Mesothelial cell of epicardium (in vitro differentiated cells): ENCODE results near the gene ASCL3. TPM values are rescaled to one million over a fixed set of nuclear protein-coding genes. Genes with fewer than 3 reads are reported as not detected.
"Not testable (repeated sequence)": the region's sequence is repeated elsewhere in the genome, so short reads cannot be mapped to it uniquely, and the experiment has no call there.

Experiments
- DNase-seq, 2 experiments: peaks; one replicate each; pipeline ENCODE4 v3.0.0; 2021; ENCODE audit warnings: low spot score in 2 of 2; ENCODE audit not compliant: unreplicated experiment in 2 of 2
- H3K27ac Mint-ChIP-seq: 2 replicates; pipeline ENCODE4 v1.8.0; 2021; ENCODE audit warnings: mixed read lengths
- H3K27me3 Mint-ChIP-seq: 2 replicates; pipeline ENCODE4 v1.8.0; 2021; ENCODE audit warnings: low read depth, mixed read lengths
- H3K36me3 Mint-ChIP-seq: 2 replicates; pipeline ENCODE4 v1.8.0; 2021; ENCODE audit warnings: mixed read lengths
- H3K4me1 Mint-ChIP-seq: 2 replicates; pipeline ENCODE4 v1.8.0; 2021; ENCODE audit warnings: mixed read lengths
- H3K4me3 Mint-ChIP-seq: 2 replicates; pipeline ENCODE4 v1.8.0; 2021; ENCODE audit warnings: mild to moderate bottlenecking, moderate library complexity, mixed read lengths
- H3K9me3 Mint-ChIP-seq: 2 replicates; pipeline ENCODE4 v1.8.0; 2021; ENCODE audit warnings: mixed read lengths
- total RNA-seq: library from RNA; stranded (reverse); gene quantifications from 3 replicates; pipeline ENCODE4 v1.2.1, GENCODE V29; 2021
- TF ChIP-seq, protein P1 (sequence below): fragments of 200-600 bp; sonication (generic); IDR thresholded peaks from one replicate; pipeline ENCODE4 v1.5.0; 2021; ENCODE audit warnings: antibody characterized with exemption; ENCODE audit not compliant: unreplicated experiment

ASCL3 gene
- total RNA-seq, 1 donor from 2014 or later: not detected

DNA sequence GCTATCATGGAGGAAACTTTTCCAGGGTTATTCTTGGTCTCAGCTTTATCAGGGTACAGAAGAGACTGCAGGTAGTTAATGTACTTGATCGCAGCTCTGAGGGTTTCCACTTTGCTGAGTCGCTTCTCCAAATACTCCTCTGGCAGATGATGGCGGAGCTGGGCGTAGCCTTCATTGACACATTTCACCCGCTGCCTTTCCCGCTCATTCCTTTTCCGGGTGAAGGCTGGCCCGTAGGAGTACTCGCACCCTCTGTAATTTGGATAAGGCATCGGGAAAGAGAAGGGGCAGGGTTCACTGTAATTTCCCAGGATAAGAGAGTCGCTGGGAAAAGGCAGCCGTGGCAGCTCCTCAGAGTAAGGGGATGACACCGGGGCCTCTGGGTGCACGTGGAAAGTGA lies 5.2 kb downstream of the ASCL3 start:
- H3K27ac Mint-ChIP-seq: no peak overlapping the region
- no peaks in the 10 kb centered on the region for H3K9me3 Mint-ChIP-seq
- peaks cover 18% of the 10 kb centered on the region for H3K4me1 Mint-ChIP-seq
- TF ChIP-seq, protein P1, sequence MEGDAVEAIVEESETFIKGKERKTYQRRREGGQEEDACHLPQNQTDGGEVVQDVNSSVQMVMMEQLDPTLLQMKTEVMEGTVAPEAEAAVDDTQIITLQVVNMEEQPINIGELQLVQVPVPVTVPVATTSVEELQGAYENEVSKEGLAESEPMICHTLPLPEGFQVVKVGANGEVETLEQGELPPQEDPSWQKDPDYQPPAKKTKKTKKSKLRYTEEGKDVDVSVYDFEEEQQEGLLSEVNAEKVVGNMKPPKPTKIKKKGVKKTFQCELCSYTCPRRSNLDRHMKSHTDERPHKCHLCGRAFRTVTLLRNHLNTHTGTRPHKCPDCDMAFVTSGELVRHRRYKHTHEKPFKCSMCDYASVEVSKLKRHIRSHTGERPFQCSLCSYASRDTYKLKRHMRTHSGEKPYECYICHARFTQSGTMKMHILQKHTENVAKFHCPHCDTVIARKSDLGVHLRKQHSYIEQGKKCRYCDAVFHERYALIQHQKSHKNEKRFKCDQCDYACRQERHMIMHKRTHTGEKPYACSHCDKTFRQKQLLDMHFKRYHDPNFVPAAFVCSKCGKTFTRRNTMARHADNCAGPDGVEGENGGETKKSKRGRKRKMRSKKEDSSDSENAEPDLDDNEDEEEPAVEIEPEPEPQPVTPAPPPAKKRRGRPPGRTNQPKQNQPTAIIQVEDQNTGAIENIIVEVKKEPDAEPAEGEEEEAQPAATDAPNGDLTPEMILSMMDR: no peak
- no peaks in the 10 kb centered on the region for H3K36me3 Mint-ChIP-seq
- DNase-seq: no peak
- H3K27me3 Mint-ChIP-seq: no peaks in the 10 kb centered on the region
- H3K4me3 Mint-ChIP-seq: no peak overlapping the region

DNA sequence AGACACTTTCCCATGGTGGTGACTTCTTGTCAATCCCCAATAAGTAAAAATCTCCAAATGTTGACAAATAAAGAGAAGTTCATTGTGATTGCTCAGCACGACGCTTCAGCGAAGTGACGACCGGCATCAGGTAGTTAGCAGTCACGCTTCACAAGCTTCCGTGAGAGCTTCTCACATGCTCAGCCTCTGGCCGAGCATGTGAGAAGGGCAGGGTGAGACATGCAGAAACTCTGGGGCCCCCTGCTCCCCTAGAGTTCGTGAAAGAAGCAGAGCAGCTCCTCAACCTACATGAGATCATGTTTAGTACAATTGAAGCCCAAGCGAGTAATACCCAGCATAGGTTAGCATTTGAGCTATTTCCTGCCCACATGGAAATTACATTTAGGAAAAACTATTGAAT lies 5.7 kb downstream of the ASCL3 start:
- TF ChIP-seq, protein P1: no peak
- H3K9me3 Mint-ChIP-seq: no peaks in the 10 kb centered on the region
- H3K36me3 Mint-ChIP-seq: no peaks in the 10 kb centered on the region
- no peak for DNase-seq
- H3K4me3 Mint-ChIP-seq: no peak overlapping the region
- peaks cover 17% of the 10 kb centered on the region for H3K4me1 Mint-ChIP-seq
- H3K27ac Mint-ChIP-seq: no peak overlapping the region
- no peaks in the 10 kb centered on the region for H3K27me3 Mint-ChIP-seq

DNA sequence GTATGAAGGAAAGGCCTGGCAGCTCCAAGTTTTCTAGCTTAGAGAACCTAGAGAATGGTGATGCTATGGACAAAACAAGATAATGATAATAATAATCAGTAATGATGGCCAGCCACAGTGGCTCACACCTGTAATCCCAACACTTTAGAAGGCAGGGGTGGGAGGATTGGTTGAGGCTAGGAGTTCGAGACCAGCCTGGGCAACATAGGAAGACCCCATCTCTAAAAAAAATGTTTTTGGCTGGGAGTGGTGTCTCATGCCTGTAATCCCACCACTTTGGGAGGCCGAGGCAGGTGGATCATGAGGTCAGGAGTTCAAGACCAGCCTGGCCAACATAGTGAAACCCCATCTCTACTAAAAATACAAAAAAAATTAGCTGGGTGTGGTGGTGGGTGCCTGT lies 7.0 kb downstream of the ASCL3 start:
- H3K4me1 Mint-ChIP-seq: peaks cover 15% of the 10 kb centered on the region
- H3K36me3 Mint-ChIP-seq, DNase-seq, H3K27ac Mint-ChIP-seq, H3K9me3 Mint-ChIP-seq, H3K4me3 Mint-ChIP-seq, H3K27me3 Mint-ChIP-seq: not testable (repeated sequence)

DNA sequence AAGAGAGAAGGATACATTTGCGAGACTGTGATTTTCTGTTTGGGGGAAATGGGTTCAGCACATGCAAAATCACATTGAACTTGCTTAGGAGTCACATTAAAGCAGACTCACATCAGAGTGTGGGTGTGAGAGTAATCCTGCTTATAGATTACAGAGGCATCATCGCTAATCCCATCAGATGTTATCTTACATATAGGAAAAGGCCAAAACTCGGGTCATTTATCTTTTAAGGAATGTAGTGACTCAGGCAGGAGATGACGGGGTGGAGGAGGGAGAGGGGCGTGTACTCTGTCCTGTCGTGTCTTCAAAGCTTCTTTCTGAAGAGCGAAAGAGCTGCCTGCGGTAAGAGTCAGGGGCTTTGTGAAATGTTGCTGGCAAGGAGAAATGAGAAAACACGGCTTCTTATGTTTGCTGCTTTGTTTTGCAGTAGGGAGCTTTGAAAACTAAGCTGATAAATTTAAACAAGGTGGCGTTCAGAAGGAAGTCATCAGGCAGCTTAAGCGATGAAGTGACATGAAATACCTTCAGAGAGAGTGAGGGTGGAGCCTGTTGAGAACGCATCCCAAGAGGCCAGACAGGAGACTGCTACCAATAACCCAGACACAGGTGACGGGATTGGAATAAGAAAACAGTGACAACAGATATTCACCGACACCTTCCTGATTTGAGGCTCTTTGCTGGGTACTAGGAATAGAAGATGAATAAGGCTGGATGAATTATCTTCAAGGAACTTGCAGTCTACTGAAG lies 7.9 kb downstream of the ASCL3 start:
- Mint-ChIP-seq H3K4me3 (peak overlapping the region; percentile 41), H3K27ac (peak overlapping the region; percentile 90), H3K36me3 (no peaks in the 10 kb centered on the region), H3K4me1 (peaks cover 15% of the 10 kb centered on the region), H3K9me3 (no peaks in the 10 kb centered on the region), H3K27me3 (no peaks in the 10 kb centered on the region)
- DNase-seq: no peak
- TF ChIP-seq, protein P1: no peak

DNA sequence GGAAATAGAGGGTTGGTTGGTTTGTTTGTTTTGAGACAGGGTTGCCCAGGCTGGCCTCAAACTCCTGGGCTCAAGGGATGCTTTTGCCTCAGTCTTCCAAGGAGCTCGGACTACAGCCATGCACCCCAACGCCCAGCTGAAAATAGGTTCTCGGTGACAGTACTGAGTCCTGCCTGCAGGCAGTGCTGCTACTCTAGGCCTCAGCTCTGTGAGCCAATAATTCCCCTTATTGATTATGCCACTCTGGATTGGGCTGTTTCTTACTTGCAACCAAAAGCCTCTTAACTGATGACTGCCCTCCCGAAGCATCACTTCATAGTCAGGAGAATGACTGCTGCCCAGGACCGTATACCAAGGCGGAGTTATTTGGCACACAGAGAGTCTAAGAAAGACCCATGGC lies 8.9 kb downstream of the ASCL3 start:
- no peak for DNase-seq
- TF ChIP-seq, protein P1: no peak
- Mint-ChIP-seq H3K27ac (no peak overlapping the region), H3K27me3 (no peaks in the 10 kb centered on the region), H3K4me3 (no peak overlapping the region), H3K36me3 (no peaks in the 10 kb centered on the region), H3K4me1 (peaks cover 15% of the 10 kb centered on the region), H3K9me3 (no peaks in the 10 kb centered on the region)

DNA sequence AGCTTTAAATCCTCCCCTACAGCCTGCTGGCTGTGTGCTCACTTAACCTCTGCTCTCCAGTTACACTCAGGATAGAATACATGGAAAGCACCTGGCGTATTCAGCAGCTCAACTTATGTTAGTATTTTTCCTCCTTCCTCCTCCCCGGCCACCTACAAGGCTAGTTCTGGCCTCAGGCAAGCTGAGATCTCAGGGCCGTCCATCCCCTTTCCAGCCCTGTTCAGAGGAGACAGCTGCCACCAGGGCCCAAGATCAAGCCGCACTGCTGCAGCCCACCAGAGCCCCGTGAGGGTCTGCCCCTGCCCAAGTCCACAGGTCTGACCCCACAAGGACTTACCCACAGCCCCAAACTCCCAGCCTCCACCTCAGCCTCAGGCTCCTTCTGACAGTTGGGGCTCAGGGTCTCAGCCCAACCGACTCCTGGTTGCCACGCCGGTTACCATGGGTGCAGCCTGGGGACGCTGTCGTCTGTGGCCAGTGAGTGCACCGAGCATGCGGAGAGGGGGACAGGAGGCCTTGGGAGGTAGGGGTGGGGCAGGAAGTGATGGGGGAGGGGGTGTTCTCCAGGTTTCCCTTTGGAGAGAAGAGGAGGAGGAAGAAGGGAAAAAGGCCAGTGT lies 10.1 kb downstream of the ASCL3 start, which contains the start of gene C11orf16:
Gene C11orf16, minus strand, starts transcription at position 384 of the 617 bp plus-strand sequence. CDS start 639 bp downstream, outside the sequence.
- no peak within 1 kb of the TSS for H3K4me3 Mint-ChIP-seq
- DNase-seq: no peak
- H3K9me3 Mint-ChIP-seq: no peaks in the 10 kb centered on the region
- H3K27ac Mint-ChIP-seq: no peak within 1 kb of the TSS
- no peaks in the 10 kb centered on the region for H3K27me3 Mint-ChIP-seq
- peaks cover 15% of the 10 kb centered on the region for H3K4me1 Mint-ChIP-seq
- TF ChIP-seq, protein P1: no peak
- H3K36me3 Mint-ChIP-seq: no peaks in the 10 kb centered on the region
